GM18526 (cell line): ENCODE measurements around the gene FSIP1.

Experiments used
- POLR2A ChIP-seq: IDR thresholded peaks from 3 replicates; pipeline ENCODE4 v1.6.1; 2011; ENCODE audit not compliant: insufficient read length; ENCODE audit errors: extremely low read depth

Gene FSIP1

DNA sequence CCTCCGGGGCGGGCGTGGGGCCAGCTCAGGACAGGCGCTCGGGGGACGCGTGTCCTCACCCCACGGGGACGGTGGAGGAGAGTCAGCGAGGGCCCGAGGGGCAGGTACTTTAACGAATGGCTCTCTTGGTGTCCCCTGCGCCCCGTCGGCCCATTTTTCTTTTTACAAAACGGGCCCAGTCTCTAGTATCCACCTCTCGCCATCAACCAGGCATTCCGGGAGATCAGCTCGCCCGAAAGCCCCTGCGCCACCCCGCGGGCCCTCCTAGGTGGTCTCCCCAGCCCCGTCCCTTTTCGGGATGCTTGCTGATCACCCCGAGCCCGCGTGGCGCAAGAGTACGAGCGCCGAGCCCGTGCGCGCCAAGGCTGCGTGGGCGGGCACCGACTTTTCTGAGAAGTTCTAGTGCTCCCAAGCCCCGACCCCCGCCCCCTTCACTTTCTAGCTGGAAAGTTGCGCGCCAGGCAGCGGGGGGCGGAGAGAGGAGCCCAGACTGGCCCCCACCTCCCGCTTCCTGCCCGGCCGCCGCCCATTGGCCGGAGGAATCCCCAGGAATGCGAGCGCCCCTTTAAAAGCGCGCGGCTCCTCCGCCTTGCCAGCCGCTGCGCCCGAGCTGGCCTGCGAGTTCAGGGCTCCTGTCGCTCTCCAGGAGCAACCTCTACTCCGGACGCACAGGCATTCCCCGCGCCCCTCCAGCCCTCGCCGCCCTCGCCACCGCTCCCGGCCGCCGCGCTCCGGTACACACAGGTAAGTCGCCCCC is 202.0 kb downstream of the FSIP1 start, which contains the start of gene THBS1:
THBS1 (plus strand) TSS at position 595 of the 757 bp plus-strand sequence. CDS start 779 bp downstream, outside the sequence.
- no peak for TF ChIP-seq POLR2A

DNA sequence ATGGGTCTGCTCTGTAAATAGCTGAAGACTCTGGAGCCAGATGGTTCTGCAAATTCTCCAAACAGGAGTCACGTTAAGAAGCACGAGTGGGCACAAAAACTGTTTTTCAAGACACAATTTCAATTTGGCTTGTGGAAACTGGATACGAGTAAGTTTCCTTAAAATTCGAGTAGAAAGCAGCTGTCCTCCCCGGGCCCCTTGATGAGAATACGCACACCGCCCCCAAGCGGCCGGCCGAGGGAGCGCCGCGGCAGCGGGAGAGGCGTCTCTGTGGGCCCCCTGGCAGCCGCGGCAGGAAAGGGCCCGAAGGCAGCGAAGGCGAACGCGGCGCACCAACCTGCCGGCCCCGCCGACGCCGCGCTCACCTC is 202.5 kb downstream of the FSIP1 start:
- no peak for TF ChIP-seq POLR2A

DNA sequence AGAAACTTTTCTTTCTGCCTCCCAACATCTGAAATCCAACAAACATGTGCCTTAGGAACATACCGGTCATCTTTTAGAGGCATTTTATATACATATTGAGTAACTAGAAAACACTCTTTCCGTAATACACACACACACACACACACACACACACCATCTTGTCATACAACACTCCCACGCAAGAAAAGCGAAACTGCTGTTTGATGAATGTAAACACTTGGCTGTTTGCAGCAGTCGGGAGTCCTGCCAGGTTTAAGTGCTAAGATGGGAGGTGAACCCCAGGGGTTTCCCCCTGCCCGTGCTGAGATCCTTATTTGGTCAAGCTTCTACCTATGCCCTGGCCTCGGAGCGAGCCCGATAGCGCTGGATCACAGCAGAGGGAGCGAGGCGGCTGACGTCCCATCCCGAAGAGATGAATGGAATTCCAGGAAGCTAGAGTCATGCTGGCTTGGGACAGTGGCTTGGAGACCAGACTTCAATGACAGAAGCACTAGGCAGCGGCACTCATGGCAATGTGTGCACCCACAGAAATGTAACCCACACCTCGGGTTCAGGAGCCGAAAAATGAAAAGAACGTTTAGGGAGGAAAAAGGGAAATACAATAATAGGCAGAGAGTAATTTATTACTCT is 203.0 kb downstream of the FSIP1 start:
- no peak for TF ChIP-seq POLR2A

DNA sequence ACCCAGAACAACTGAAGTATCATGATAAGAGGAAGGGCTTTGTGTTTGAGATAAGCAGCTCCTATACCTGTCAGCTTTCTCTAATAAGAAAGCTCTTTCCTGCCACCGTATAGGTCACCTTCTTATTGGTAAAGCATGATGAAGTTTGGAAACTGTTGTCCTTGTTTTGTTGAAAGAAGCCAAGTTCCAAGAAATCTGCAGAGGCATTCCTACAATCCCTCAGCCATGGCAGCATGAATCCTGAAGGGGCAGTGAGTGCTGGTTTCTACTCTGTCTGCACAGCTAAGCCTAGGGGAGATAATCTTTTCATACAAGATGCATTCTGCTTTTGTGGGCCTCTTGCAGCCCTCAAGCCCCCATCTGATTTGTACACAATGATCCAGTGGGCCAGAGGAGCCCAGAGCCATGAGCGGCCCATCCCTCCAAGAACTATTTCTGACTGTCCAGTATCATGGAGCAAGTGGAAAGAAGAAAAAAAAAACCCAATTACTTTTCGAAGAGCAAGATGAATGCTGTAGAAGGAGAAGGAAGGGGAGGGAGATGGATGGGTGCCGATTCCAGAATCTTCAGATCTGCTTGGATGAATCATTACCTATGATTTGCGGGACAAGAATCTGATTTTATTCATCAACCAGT is 203.7 kb downstream of the FSIP1 start:
- no peak for TF ChIP-seq POLR2A

DNA sequence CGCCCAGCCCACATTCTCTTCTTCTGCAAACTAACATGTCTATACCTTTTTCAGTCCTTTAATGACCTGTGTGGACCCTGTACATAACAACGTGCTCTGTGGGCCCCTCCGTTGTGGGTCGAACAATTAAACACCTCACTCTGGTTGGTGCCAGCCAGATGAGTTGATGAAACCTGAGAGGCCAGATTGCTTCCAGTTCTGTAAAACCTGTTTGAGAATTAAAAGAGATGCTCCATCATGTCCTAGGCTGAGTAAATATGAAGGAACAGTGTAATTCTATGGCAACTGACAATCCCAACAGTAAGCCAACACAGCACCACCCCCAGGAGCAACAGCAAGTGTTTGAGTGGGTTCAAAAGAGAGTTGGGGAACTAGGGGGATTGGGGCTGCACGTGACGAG is 207.5 kb downstream of the FSIP1 start:
- no peak for TF ChIP-seq POLR2A

DNA sequence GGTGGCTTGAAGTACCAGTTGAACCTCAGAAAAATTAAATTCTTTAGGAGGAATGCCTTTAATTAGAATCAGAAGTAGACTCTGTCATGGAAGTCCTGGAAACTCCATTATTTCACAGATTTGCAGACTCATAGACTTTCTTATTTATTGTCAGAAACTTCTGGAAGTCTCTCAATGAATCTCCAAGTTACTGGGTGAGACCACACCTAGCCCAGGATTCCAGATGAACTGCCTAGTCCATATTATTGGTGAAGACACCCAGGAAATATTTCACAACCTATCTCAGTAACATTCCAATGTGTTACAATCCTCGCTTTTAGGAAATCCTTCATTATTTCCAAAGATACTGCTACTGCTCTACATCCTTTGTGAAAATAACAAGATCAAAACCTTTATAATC is 208.2 kb downstream of the FSIP1 start:
- no peak for TF ChIP-seq POLR2A

DNA sequence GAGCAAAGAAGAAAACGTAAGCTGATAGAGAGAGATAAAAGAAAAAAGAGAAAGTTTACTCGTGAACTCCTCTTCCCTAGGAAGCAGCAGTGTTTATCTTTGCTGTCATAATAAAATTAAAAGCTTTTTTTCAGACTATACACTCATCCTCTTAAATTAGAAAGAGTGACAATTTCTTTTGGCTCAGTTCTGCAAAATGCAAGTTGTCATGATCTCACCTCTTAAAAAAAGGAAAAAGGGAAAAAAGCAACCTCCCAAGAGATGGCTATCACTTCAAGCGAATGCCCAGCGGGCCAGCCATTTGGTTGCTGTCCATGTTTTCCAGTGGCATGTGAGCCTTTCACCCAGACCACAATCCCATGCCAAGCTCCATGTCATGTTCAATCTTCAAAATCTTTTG is 208.8 kb downstream of the FSIP1 start:
- no peak for TF ChIP-seq POLR2A

DNA sequence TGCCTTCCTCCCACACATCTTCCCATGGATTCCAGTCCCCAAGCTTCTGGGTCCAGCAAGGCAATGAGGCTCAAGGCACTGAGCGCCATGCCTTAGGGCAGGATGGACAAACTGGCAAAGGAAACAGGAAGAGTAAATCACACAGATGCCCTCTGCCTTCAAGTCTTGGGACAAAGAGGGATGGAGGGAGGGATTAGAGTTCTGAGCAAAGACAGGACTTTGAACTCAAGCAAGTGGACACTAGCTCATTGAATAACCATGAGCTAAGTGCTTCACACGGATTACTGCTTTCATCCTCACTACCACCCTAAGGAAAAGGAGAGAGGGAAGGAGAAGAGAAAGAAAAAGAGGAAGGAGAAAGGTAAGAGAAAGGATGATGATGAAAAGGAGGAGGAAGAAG is 209.4 kb downstream of the FSIP1 start:
- TF ChIP-seq POLR2A, result no peak

DNA sequence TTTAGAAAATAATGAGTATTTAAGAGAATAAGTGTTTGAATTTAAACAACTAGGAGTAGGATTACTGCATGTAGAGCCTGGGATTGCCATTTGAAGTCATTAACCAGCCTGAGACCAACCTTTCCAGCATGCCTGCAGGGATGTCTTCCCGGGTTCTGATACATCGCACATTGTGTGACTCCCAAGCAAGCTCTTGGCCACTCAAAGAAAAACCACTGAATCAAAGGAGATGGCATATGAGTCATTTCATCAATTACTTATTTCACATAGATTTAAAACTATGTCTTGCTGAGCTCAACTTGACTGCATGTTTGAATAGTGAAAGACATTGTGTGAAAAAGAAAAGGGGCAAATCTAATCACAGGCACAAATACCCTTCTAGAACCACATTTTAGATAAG is 216.8 kb downstream of the FSIP1 start:
- TF ChIP-seq POLR2A, result no peak

DNA sequence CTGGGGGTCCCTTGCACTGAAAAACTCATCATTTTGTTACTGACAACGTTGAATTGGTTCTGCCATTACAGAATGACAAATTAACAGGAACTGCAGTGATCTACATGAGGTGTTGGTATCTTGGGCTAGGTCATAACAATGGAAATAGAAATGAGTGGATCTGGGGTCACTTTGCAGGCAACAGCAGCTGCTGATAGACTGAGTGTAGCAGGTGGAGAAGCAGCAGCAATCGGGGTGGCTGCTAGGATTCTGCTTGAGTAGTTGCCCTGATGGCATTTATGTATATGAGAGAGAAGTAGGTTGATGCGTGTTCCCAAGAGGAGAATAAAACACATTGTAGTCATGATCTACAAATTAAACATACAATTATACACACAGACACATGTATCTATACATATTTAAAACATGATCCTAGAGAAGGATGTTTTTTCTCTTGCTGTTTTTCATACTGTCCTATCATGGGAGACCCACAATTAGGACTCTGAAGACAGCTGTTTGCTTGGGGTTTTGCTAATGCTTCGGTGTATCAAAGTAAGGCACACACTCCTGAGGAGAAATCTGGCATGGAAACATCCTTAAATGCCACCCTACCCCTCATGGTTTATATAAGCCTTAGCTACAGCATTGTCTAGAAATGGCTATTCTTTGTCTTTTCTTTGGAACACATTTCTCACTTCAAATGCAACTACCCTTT is 217.5 kb downstream of the FSIP1 start:
- TF ChIP-seq POLR2A, result no peak

DNA sequence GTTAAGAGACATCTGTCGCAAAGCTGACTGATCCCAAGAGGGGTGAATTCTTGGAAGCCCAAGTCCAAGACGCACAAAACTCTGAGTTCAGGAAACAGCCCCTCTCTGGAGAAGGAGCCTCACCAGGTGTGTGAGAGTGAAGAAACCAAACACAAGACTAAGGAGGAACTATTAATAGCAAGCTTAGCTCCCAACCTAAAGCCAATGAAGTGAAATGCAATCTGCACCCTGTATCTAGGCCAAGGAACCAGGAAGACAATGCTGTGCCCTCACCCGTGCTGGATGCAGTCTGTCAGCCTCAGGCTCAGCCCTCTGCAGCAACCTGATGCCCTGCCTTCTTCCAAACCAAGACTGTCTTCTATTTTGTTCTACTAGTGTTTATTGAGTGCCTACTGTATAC is 224.2 kb downstream of the FSIP1 start:
- no peak for TF ChIP-seq POLR2A

DNA sequence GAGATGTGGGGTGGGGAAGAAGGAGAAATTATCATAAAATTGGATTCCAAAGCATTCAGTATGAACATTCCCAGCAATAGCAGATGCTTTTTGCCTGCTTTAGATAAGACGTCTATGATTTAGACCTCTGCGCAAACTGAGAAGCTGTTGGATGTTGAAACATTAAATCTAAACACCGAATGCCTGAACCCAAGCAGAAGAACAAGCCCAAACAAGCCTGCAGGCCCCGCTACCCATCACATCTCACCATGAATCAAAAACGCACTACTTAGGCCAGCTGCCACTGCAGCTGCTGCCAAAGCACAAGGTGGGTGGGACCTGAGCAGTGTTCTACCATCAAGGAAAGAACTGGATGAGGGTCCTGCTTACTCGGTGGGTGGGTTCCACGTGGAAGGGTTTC is 226.2 kb downstream of the FSIP1 start:
- TF ChIP-seq POLR2A, result no peak

DNA sequence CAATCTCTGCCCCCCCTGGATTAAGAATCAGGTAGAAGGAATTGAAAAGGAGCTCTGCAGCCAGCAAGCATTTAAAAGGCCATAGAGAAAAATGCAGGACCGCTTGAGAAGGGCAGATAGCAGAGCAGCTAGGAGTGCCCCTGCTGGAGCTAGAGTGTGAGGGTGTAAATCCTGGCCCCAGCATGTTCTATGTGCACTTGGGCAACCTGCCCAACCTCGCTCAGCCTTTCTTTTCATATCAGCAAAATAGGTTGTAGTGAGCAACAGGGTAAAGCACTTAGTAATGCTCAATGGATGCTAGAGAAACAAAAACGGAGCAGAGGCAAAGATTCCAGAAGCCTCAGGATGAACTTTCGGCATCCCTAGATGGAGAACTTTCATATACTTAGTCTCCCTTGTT is 226.8 kb downstream of the FSIP1 start:
- TF ChIP-seq POLR2A, result no peak

DNA sequence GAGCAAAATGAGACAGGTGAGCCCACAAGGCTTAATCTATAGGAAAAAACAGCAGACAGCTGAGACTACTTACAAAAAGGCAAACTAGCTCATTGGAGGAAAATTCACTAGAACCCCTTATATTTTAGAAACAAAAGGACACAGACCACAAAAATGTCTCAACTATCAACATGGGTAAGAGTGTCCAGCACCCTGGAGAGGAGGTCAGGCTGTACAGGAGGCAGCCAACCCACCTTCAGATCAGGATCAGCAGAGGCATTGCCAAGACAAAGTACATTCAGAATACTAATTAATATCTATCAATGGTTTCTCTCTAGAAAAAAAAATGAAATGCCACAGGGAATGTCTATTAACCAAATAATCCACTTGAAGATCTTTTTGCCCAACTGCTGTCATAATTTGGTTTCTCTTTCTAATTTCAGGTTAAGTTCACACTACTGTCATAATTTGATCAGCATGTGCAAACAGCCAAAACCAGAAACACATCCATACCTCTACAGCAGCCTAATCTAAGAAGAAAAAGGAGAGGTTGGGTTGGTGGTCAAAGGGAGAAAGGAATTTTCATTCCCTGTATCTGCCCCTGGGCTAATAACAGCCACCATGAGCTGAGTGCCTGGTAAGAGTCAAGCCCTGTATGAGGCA is 227.8 kb downstream of the FSIP1 start:
- TF ChIP-seq POLR2A, result no peak

DNA sequence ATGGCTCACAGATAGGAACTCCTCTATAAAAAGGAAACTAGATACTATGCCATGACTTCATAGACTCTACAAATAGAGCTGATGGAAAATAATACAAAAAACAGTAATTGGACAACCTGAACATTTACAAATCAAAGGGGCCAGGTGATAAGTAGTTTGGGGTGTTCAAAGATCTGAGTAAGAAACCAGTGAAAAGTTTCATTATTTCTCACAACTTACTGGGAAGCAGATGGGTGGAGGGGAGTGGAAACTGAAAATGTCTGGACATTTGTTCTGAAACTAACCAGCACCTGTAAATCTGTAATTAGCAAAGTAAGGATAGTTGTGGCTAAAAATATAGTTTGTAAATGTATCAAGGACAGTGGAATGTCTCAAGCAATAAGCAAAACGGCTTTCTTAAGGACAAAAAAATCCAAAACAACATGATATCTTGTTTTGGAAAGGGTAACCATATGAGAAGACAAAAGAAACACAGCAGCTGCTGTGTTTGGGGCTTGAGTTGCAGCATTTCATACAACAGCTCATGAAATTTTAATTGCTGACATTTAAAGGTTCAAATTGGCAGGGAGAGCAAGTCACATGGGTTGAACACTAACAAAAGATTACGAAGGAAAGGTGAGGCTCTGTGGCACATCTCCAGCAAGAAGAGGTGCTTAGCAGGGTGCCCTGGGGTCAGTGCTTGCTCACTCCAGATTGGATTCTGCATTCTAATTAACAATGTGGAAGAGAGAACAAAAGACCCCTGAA is 228.5 kb downstream of the FSIP1 start:
- TF ChIP-seq POLR2A, result no peak
